ENCODE data around the gene DCDC2C.

DCDC2C gene

DNA sequence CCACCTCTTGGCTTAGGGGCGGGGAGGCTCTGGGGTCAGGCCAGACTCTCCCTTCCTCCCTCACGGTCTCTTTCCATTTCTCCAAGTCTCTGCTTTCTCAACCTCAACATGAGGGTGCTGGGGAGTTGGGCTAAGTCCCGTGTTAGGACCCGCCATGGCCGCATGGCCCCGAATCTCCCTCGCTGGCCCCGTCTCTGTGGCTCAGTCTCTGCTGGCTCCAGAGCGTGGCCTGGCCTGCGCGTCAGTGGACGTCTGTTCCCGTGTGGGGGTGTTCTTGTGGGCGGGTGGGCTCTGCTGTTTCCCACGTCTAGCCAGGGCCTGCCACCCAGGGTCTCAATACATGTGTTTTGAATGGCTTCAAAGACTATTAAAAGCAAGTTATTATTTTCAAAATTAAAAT, 33.0 kb upstream of the DCDC2C start:
- TF ChIP-seq, protein P1, sequence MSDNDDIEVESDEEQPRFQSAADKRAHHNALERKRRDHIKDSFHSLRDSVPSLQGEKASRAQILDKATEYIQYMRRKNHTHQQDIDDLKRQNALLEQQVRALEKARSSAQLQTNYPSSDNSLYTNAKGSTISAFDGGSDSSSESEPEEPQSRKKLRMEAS (IDR thresholded peaks at IDR 0.05; ENCODE audit: low read depth, low read length), result no peak
- TF ChIP-seq, protein P2, sequence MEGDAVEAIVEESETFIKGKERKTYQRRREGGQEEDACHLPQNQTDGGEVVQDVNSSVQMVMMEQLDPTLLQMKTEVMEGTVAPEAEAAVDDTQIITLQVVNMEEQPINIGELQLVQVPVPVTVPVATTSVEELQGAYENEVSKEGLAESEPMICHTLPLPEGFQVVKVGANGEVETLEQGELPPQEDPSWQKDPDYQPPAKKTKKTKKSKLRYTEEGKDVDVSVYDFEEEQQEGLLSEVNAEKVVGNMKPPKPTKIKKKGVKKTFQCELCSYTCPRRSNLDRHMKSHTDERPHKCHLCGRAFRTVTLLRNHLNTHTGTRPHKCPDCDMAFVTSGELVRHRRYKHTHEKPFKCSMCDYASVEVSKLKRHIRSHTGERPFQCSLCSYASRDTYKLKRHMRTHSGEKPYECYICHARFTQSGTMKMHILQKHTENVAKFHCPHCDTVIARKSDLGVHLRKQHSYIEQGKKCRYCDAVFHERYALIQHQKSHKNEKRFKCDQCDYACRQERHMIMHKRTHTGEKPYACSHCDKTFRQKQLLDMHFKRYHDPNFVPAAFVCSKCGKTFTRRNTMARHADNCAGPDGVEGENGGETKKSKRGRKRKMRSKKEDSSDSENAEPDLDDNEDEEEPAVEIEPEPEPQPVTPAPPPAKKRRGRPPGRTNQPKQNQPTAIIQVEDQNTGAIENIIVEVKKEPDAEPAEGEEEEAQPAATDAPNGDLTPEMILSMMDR (IDR thresholded peaks at IDR 0.05; ENCODE audit: low read depth, low read length), result no peak
- TF ChIP-seq POLR2A (IDR thresholded peaks at IDR 0.05; ENCODE audit: extremely low read depth, insufficient read length), result no peak
- TF ChIP-seq MYC (IDR thresholded peaks at IDR 0.05; ENCODE audit: low read depth, low read length), result no peak
- H3K4me3 ChIP-seq (ENCODE audit: low read depth, low read length), result no peak overlapping the region
- no peak for DNase-seq (ENCODE audit: low read depth)

DNA sequence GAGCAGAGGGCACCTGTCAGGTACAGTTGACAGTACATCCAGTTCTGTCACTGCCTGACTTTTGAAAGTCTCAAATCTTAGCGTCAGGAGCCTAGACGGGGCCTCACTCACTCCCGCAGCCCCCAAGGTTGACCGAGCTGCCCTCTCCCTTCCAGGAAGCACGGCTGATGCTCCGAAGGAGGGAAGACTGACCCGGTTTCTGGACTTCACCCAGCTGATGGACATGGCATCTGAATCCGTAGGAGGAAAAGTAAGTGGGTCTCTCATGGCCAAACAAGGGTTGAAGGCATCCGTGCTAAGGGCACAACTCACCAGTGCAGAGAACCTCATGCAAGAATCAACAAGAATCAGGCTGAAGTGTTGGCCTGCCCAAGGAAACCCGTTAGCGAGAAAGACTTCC, 32.4 kb upstream of the DCDC2C start:
- DNase-seq (ENCODE audit: low read depth), result no peak
- TF ChIP-seq, protein P1 (IDR thresholded peaks at IDR 0.05; ENCODE audit: low read depth, low read length), result no peak
- TF ChIP-seq MYC (IDR thresholded peaks at IDR 0.05; ENCODE audit: low read depth, low read length) (no peak), POLR2A (IDR thresholded peaks at IDR 0.05; ENCODE audit: extremely low read depth, insufficient read length) (no peak)
- TF ChIP-seq, protein P2 (IDR thresholded peaks at IDR 0.05; ENCODE audit: low read depth, low read length), result no peak
- H3K4me3 ChIP-seq (ENCODE audit: low read depth, low read length), result no peak overlapping the region

GRCh38 chr2:3672861-3673678, 30.3 kb upstream of the DCDC2C start:
- TF ChIP-seq, protein P2 (IDR thresholded peaks at IDR 0.05; ENCODE audit: low read depth, low read length), result no peak
- TF ChIP-seq, protein P1 (IDR thresholded peaks at IDR 0.05; ENCODE audit: low read depth, low read length), result no peak
- TF ChIP-seq POLR2A (IDR thresholded peaks at IDR 0.05; ENCODE audit: extremely low read depth, insufficient read length), result no peak
- no peak for TF ChIP-seq MYC (IDR thresholded peaks at IDR 0.05; ENCODE audit: low read depth, low read length)
- no peak overlapping the region for H3K4me3 ChIP-seq (ENCODE audit: low read depth, low read length)
- no peak for DNase-seq (ENCODE audit: low read depth)

GRCh38 chr2:3674066-3674845, 29.1 kb upstream of the DCDC2C start:
- no peak overlapping the region for H3K4me3 ChIP-seq (ENCODE audit: low read depth, low read length)
- TF ChIP-seq MYC (IDR thresholded peaks at IDR 0.05; ENCODE audit: low read depth, low read length) (no peak), POLR2A (IDR thresholded peaks at IDR 0.05; ENCODE audit: extremely low read depth, insufficient read length) (no peak)
- TF ChIP-seq, protein P1 (IDR thresholded peaks at IDR 0.05; ENCODE audit: low read depth, low read length), result no peak
- TF ChIP-seq, protein P2 (IDR thresholded peaks at IDR 0.05; ENCODE audit: low read depth, low read length), result no peak
- no peak for DNase-seq (ENCODE audit: low read depth)

- TF ChIP-seq, protein P2 (IDR thresholded peaks at IDR 0.05; ENCODE audit: low read depth, low read length), result no peak
- TF ChIP-seq, protein P1 (IDR thresholded peaks at IDR 0.05; ENCODE audit: low read depth, low read length), result no peak
- no peak for TF ChIP-seq MYC (IDR thresholded peaks at IDR 0.05; ENCODE audit: low read depth, low read length)
- no peak for TF ChIP-seq POLR2A (IDR thresholded peaks at IDR 0.05; ENCODE audit: extremely low read depth, insufficient read length)
- no peak overlapping the region for H3K4me3 ChIP-seq (ENCODE audit: low read depth, low read length)
- DNase-seq (ENCODE audit: low read depth), result no peak
Observed at GRCh38 chr2:3675687-3676086, 27.7 kb upstream of the DCDC2C start.

Measured in NB4 (cell line).